Measurements from ENCODE around the gene GBX2. TPM values are rescaled to one million over a fixed set of nuclear protein-coding genes. Genes with fewer than 3 reads are reported as not detected.

The GBX2 gene
- total and polyA plus RNA-seq, 10 of the 15 experiments (the other 5 are each of a cell fraction or from before 2014, with no cell fraction given), result not detected

- no peak overlapping the region for H3K27ac ChIP-seq (ENCODE audit: control insufficient read depth, insufficient read depth)
- no peak overlapping the region for H3K4me2 ChIP-seq (ENCODE audit: control insufficient read depth, insufficient read depth)
- no TSS peak for BruUV-seq (replicated peaks)
- H3K4me3 ChIP-seq, result no peak overlapping the region
- no peak for DNase-seq (ENCODE audit: low read depth, low spot score)
- H3K9ac ChIP-seq (ENCODE audit: control insufficient read depth, insufficient read depth, low read length), result no peak overlapping the region
- in situ Hi-C loops (cut with MboI), result no loop called here
- FAIRE-seq, result no peak
- no peaks in the 10 kb centered on the region for H3K9me3 ChIP-seq (replicated peaks; ENCODE audit: control insufficient read depth, insufficient read depth, low read length)
- H4K20me1 ChIP-seq (ENCODE audit: control insufficient read depth, insufficient read depth), result no peaks in the 10 kb centered on the region
- ChIA-PET POLR2A (no interaction called here), RAD21 (ENCODE audit: unreplicated experiment) (no interaction called here), SMC1A (ENCODE audit: uncharacterized antibody, unreplicated experiment) (no interaction called here), CTCF (no interaction called here)
- ATAC-seq, result no peak
- no peaks in the 10 kb centered on the region for H3K4me1 ChIP-seq (ENCODE audit: control insufficient read depth, insufficient read depth, low read length)
- 47% methylated on average over 10 of the region's 10 CpGs for WGBS (ENCODE audit: insufficient coverage, insufficient replicate concordance, low lambda C conversion rate, missing lambda C conversion rate)
- TF ChIP-seq ZBTB40 (IDR thresholded peaks at IDR 0.05; ENCODE audit: borderline replicate concordance) (no peak), FOXM1 (IDR thresholded peaks at IDR 0.05; ENCODE audit: low read depth, low read length) (no peak), MTA3 (IDR thresholded peaks at IDR 0.05; ENCODE audit: borderline replicate concordance, low read length) (no peak), MYC (IDR thresholded peaks at IDR 0.05; ENCODE audit: insufficient read depth, insufficient read length, insufficient replicate concordance, low read length, severe bottlenecking) (no peak), POU2F2 (IDR thresholded peaks at IDR 0.05; ENCODE audit: borderline replicate concordance, low read depth, low read length) (no peak), NFYB (IDR thresholded peaks at IDR 0.05; ENCODE audit: insufficient read depth, low read depth, low read length) (no peak), ZNF622 (IDR thresholded peaks at IDR 0.05) (no peak), ASH2L (IDR thresholded peaks at IDR 0.05; ENCODE audit: borderline replicate concordance, low read depth) (no peak), RELA (IDR thresholded peaks at IDR 0.05; ENCODE audit: borderline replicate concordance, partially characterized antibody) (no peak), TCF12 (IDR thresholded peaks at IDR 0.05; ENCODE audit: low read depth, low read length) (no peak), ATF7 (IDR thresholded peaks at IDR 0.05; ENCODE audit: low read depth) (no peak), CHD2 (IDR thresholded peaks at IDR 0.05; ENCODE audit: borderline replicate concordance, low read depth, low read length) (no peak), EGR1 (IDR thresholded peaks at IDR 0.05; ENCODE audit: borderline replicate concordance in 1 of 2, low read depth in 2 of 2, low read length in 2 of 2) (no peak)
- H3K79me2 ChIP-seq (ENCODE audit: control insufficient read depth, insufficient read depth, low read length), result no peaks in the 10 kb centered on the region
- intact Hi-C loops (cut with micrococcal nuclease; ENCODE audit: unreplicated experiment), result no loop called here
- no peaks in the 10 kb centered on the region for H3K36me3 ChIP-seq (ENCODE audit: control insufficient read depth in 2 of 2, insufficient read depth in 2 of 2, low read length in 1 of 2)
- H2AFZ ChIP-seq (ENCODE audit: control insufficient read depth, low read depth, low read length), result no peak overlapping the region
- no peaks in the 10 kb centered on the region; a peak in 2 of 4 replicates for H3K27me3 ChIP-seq (replicated peaks in 1 of 2; ENCODE audit: control insufficient read depth in 2 of 2, insufficient read depth in 2 of 2, low read length in 1 of 2)
These were observed 50.3 kb downstream of the GBX2 start for GRCh38 chr2:236117861-236118269.

Measured in GM12878 (cell line).